ENCODE results near the gene MRPL53.
"Not testable (repeated sequence)": the region's sequence is repeated elsewhere in the genome, so short reads cannot be mapped to it uniquely, and the experiment has no call there.

Gene MRPL53

GRCh38 chr2:74448771-74449170 is 23.7 kb downstream of the MRPL53 start:
- no peaks in the 10 kb centered on the region for H3K9me3 Mint-ChIP-seq
- DNase-seq (no peak), ATAC-seq (no peak)
- no peak overlapping the region for H3K27ac Mint-ChIP-seq
- H3K4me3 Mint-ChIP-seq: no peak overlapping the region
- H3K4me1 Mint-ChIP-seq: peaks cover 15% of the 10 kb centered on the region
- peaks cover 15% of the 10 kb centered on the region for H3K27me3 Mint-ChIP-seq

- Mint-ChIP-seq H3K27ac (no peak overlapping the region), H3K4me1 (peaks cover 9% of the 10 kb centered on the region), H3K9me3 (no peaks in the 10 kb centered on the region), H3K27me3 (peaks cover 21% of the 10 kb centered on the region), H3K4me3 (no peak overlapping the region)
- DNase-seq (no peak), ATAC-seq (no peak)
These were observed 25.1 kb downstream of the MRPL53 start for GRCh38 chr2:74447230-74447999.

GRCh38 chr2:74444498-74445318 is 27.8 kb downstream of the MRPL53 start:
- peaks cover 48% of the 10 kb centered on the region for H3K27me3 Mint-ChIP-seq
- H3K27ac Mint-ChIP-seq: peak overlapping the region in 1 of 2 donors; percentile 69
- H3K9me3 Mint-ChIP-seq: no peaks in the 10 kb centered on the region
- no peak for DNase-seq
- no peak for ATAC-seq
- peaks cover 29% of the 10 kb centered on the region for H3K4me1 Mint-ChIP-seq
- H3K4me3 Mint-ChIP-seq: no peak overlapping the region

- Mint-ChIP-seq H3K4me3 (peak overlapping the region; percentile 78 to 83), H3K27me3 (peaks cover 68% of the 10 kb centered on the region), H3K4me1 (peaks cover 31% of the 10 kb centered on the region)
- ATAC-seq, H3K27ac Mint-ChIP-seq, H3K9me3 Mint-ChIP-seq, DNase-seq: not testable (repeated sequence)
These were observed 29.8 kb downstream of the MRPL53 start for GRCh38 chr2:74442483-74443297.

GRCh38 chr2:74441690-74442482 is 30.6 kb downstream of the MRPL53 start, which contains the start of gene RTKN:
Gene RTKN, minus strand, starts transcription at chr2:74441937. Its CDS starts 121 bp downstream, at chr2:74441816.
- H3K4me1 Mint-ChIP-seq: peaks cover 31% of the 10 kb centered on the region
- peak; percentile 47 for ATAC-seq
- peaks cover 68% of the 10 kb centered on the region for H3K27me3 Mint-ChIP-seq
- peak; percentile 45 to 53 for DNase-seq
- H3K9me3 Mint-ChIP-seq: no peaks in the 10 kb centered on the region
- H3K27ac Mint-ChIP-seq: peak within 1 kb of the TSS; percentile 30 to 81
- peak within 1 kb of the TSS; percentile 80 to 83 for H3K4me3 Mint-ChIP-seq

GRCh38 chr2:74441170-74441689 is 31.2 kb downstream of the MRPL53 start:
- no peaks in the 10 kb centered on the region for H3K9me3 Mint-ChIP-seq
- H3K4me3 Mint-ChIP-seq: peak overlapping the region; percentile 80 to 83
- H3K27me3 Mint-ChIP-seq: peaks cover 68% of the 10 kb centered on the region
- DNase-seq (no peak), ATAC-seq (peak; percentile 73)
- H3K27ac Mint-ChIP-seq: peak overlapping the region in 1 of 2 donors; percentile 81
- H3K4me1 Mint-ChIP-seq: peaks cover 31% of the 10 kb centered on the region

GRCh38 chr2:74440378-74441169 is 31.9 kb downstream of the MRPL53 start:
- Mint-ChIP-seq H3K27me3 (peaks cover 68% of the 10 kb centered on the region), H3K27ac (peak overlapping the region in 1 of 2 donors; percentile 81), H3K4me1 (peaks cover 31% of the 10 kb centered on the region), H3K4me3 (peak overlapping the region; percentile 80 to 83), H3K9me3 (no peaks in the 10 kb centered on the region)
- peak; percentile 53 to 71 for DNase-seq
- ATAC-seq: peak; percentile 90

GRCh38 chr2:74439803-74440377 is 32.6 kb downstream of the MRPL53 start:
- peaks cover 31% of the 10 kb centered on the region for H3K4me1 Mint-ChIP-seq
- DNase-seq (no peak), ATAC-seq (no peak)
- no peak overlapping the region for H3K27ac Mint-ChIP-seq
- no peaks in the 10 kb centered on the region for H3K9me3 Mint-ChIP-seq
- peaks cover 64% of the 10 kb centered on the region for H3K27me3 Mint-ChIP-seq
- H3K4me3 Mint-ChIP-seq: peak overlapping the region; percentile 80 to 83

GRCh38 chr2:74439373-74439772 is 33.1 kb downstream of the MRPL53 start:
- no peak for ATAC-seq
- Mint-ChIP-seq H3K27ac (no peak overlapping the region), H3K27me3 (peaks cover 59% of the 10 kb centered on the region), H3K4me1 (peaks cover 26% of the 10 kb centered on the region), H3K9me3 (no peaks in the 10 kb centered on the region), H3K4me3 (peak overlapping the region; percentile 80 to 83)
- DNase-seq: no peak

- Mint-ChIP-seq H3K27ac (peak overlapping the region in 1 of 2 donors; percentile 3), H3K4me1 (peaks cover 25% of the 10 kb centered on the region), H3K4me3 (no peak overlapping the region), H3K9me3 (no peaks in the 10 kb centered on the region), H3K27me3 (peaks cover 50% of the 10 kb centered on the region)
- ATAC-seq (no peak), DNase-seq (no peak)
These were observed 34.2 kb downstream of the MRPL53 start for GRCh38 chr2:74438248-74438647.

- peaks cover 21% of the 10 kb centered on the region for H3K4me1 Mint-ChIP-seq
- no peak overlapping the region for H3K4me3 Mint-ChIP-seq
- DNase-seq (no peak), ATAC-seq (no peak)
- H3K9me3 Mint-ChIP-seq: no peaks in the 10 kb centered on the region
- peaks cover 44% of the 10 kb centered on the region for H3K27me3 Mint-ChIP-seq
- H3K27ac Mint-ChIP-seq: peak overlapping the region in 1 of 2 donors; percentile 22
These were observed 35.4 kb downstream of the MRPL53 start for GRCh38 chr2:74436848-74437695.

- DNase-seq: no peak
- Mint-ChIP-seq H3K4me1 (peaks cover 17% of the 10 kb centered on the region), H3K27me3 (peaks cover 36% of the 10 kb centered on the region), H3K4me3 (no peak overlapping the region), H3K9me3 (no peaks in the 10 kb centered on the region), H3K27ac (no peak overlapping the region)
- no peak for ATAC-seq
These were observed 36.2 kb downstream of the MRPL53 start for GRCh38 chr2:74436111-74436805.
